PC-9 (cell line): ENCODE results near the gene FGF11. TPM values are rescaled to one million over a fixed set of nuclear protein-coding genes. Genes with fewer than 3 reads are reported as not detected.
A peak's percentile ranks its signal among the peaks of the same experiment; 100 is the strongest.

Source experiments
- BruUV-seq: library from RNA; stranded (reverse); fragments of 400-500 nt; replicated peaks from 2 replicates; lab custom pipeline; 2021; lab: Mats Ljungman, UMichigan
- CTCF ChIA-PET: fragments of 300-600 bp; sonication (Branson Sonifier 250); formaldehyde crosslinking; loops from one replicate; lab custom pipeline; 2022; ENCODE audit warnings: antibody characterized with exemption; lab: Charles Lee
- POLR2A ChIA-PET: fragments of 300-600 bp; sonication (Branson Sonifier 250); formaldehyde crosslinking; loops from one replicate; lab custom pipeline; 2022; ENCODE audit warnings: antibody characterized with exemption; ENCODE audit not compliant: unreplicated experiment; lab: Charles Lee
- DNase-seq, 2 experiments: peaks; one replicate each; pipeline versions ENCODE4 v3.0.0 to v3.0.0-alpha.2; 2015 to 2022; ENCODE audit warnings: mixed read lengths in 1 of 2
- H2AFZ ChIP-seq: fragments of 200-600 bp; sonication (generic); 2 replicates; pipeline ENCODE4 v1.8.1; 2017; ENCODE audit warnings: antibody characterized with exemption
- H3F3A ChIP-seq: fragments of 200-600 bp; sonication (generic); 2 replicates; pipeline ENCODE4 v1.8.1; 2017; ENCODE audit warnings: antibody characterized with exemption, mild to moderate bottlenecking, low read depth; ENCODE audit not compliant: insufficient read depth
- H3K27ac ChIP-seq: fragments of 200-600 bp; sonication (generic); 2 replicates; pipeline ENCODE4 v1.6.1; 2016; ENCODE audit warnings: mixed run types
- H3K27me3 ChIP-seq: fragments of 200-600 bp; sonication (generic); 2 replicates; pipeline ENCODE4 v1.6.1; 2016; ENCODE audit warnings: low read depth, mixed run types; ENCODE audit not compliant: insufficient read depth
- H3K36me3 ChIP-seq: fragments of 200-600 bp; sonication (generic); 2 replicates; pipeline ENCODE4 v1.6.1; 2016; ENCODE audit warnings: low read depth, mixed run types
- H3K4me1 ChIP-seq: fragments of 200-600 bp; sonication (generic); replicated peaks from 2 replicates; pipeline ENCODE4 v1.6.1; 2016; ENCODE audit warnings: mixed run types; ENCODE audit not compliant: insufficient read depth
- H3K4me2 ChIP-seq: fragments of 200-600 bp; sonication (generic); 2 replicates; pipeline ENCODE4 v1.6.1; 2017; ENCODE audit warnings: mixed run types
- H3K4me3 ChIP-seq: fragments of 200-600 bp; sonication (generic); 2 replicates; pipeline ENCODE4 v1.6.1; 2016; ENCODE audit warnings: mixed run types
- H3K79me2 ChIP-seq: fragments of 200-600 bp; sonication (generic); 2 replicates; pipeline ENCODE4 v1.6.1; 2017; ENCODE audit warnings: low read depth, mixed run types
- H3K9me2 ChIP-seq: fragments of 200-600 bp; sonication (generic); 2 replicates; pipeline ENCODE4 v1.8.1; 2017; ENCODE audit warnings: mild to moderate bottlenecking; ENCODE audit not compliant: insufficient read depth
- H3K9me3 ChIP-seq: fragments of 200-600 bp; sonication (generic); 2 replicates; pipeline ENCODE4 v1.8.1; 2016; ENCODE audit warnings: low read depth; ENCODE audit not compliant: insufficient read depth
- H4K20me1 ChIP-seq: fragments of 200-600 bp; sonication (generic); 2 replicates; pipeline ENCODE4 v1.8.1; 2017; ENCODE audit not compliant: insufficient read depth
- CTCF ChIP-seq: fragments of 200-600 bp; sonication (generic); conservative IDR thresholded peaks from 2 replicates; pipeline ENCODE4 v1.6.1; 2017; ENCODE audit warnings: mixed run types, antibody characterized with exemption, mild to moderate bottlenecking, moderate library complexity
- EZH2 ChIP-seq: fragments of 200-600 bp; sonication (generic); IDR thresholded peaks from 2 replicates; pipeline ENCODE4 v1.8.0; 2017; ENCODE audit warnings: antibody characterized with exemption, low read depth
- intact Hi-C: fragments of 100-400 bp; cut with micrococcal nuclease; formaldehyde crosslinking; loops from one replicate; pipeline ENCODE4 v1.10.0; 2022; ENCODE audit not compliant: unreplicated experiment
- total RNA-seq: library from RNA; stranded (reverse); gene quantifications from 2 replicates; pipeline ENCODE4 v1.2.3, GENCODE V29; 2021

The FGF11 gene
- total RNA-seq, 1 experiment from 2014 or later: 23.2 TPM

- intact Hi-C loops: no loop called here
- 0 out of 2 replicates have a peak, but pooled peaks cover 5% of the 10 kb centered on the region for H3K79me2 ChIP-seq
Observed at GRCh38 chr17:7407082-7407481, 32.2 kb upstream of the FGF11 start.

GRCh38 chr17:7407485-7408251 lies 31.6 kb upstream of the FGF11 start, which contains the start of gene NLGN2:
NLGN2 (plus strand) TSS chr17:7407845; CDS start chr17:7408256, 411 bp downstream.
- H3K9me3 ChIP-seq: no peaks in the 10 kb centered on the region
- CTCF ChIA-PET: no interaction called here
- intact Hi-C loops: no loop called here
- no peaks in the 10 kb centered on the region for H4K20me1 ChIP-seq
- H3K27ac ChIP-seq: no peak within 1 kb of the TSS
- TF ChIP-seq EZH2: no peak
- no peak for TF ChIP-seq CTCF
- no peaks in the 10 kb centered on the region for H3K36me3 ChIP-seq
- no peak for DNase-seq
- no peak within 1 kb of the TSS for H3K4me2 ChIP-seq
- no peak within 1 kb of the TSS for H2AFZ ChIP-seq
- H3K4me3 ChIP-seq: no peak within 1 kb of the TSS
- no peaks in the 10 kb centered on the region for H3K9me2 ChIP-seq
- BruUV-seq: no TSS peak
- no peaks in the 10 kb centered on the region for H3K27me3 ChIP-seq
- no peaks in the 10 kb centered on the region for H3F3A ChIP-seq
- POLR2A ChIA-PET: no interaction called here
- H3K79me2 ChIP-seq: 0 out of 2 replicates have a peak, but pooled peaks cover 4% of the 10 kb centered on the region
- H3K4me1 ChIP-seq: peaks cover 4% of the 10 kb centered on the region

More at GRCh38 chr17:7407082-7407481, 32.2 kb upstream of the FGF11 start:
- no peak for DNase-seq
- ChIA-PET POLR2A (no interaction called here), CTCF (no interaction called here)
- no peaks in the 10 kb centered on the region for H3K27me3 ChIP-seq
- no peak overlapping the region for H2AFZ ChIP-seq
- TSS peak; percentile 19 for BruUV-seq
- H3K27ac ChIP-seq: no peak overlapping the region
- H3K4me3 ChIP-seq: no peak overlapping the region
- H3K9me3 ChIP-seq: no peaks in the 10 kb centered on the region
- no peaks in the 10 kb centered on the region for H3F3A ChIP-seq
- H3K4me2 ChIP-seq: no peak overlapping the region
- H3K9me2 ChIP-seq: no peaks in the 10 kb centered on the region
- H3K4me1 ChIP-seq: peaks cover 6% of the 10 kb centered on the region
- H3K36me3 ChIP-seq: no peaks in the 10 kb centered on the region
- TF ChIP-seq EZH2 (no peak), CTCF (no peak)
- H4K20me1 ChIP-seq: no peaks in the 10 kb centered on the region

GRCh38 chr17:7408252-7408727 lies 31.0 kb upstream of the FGF11 start:
- no peak overlapping the region for H2AFZ ChIP-seq
- no peak overlapping the region for H3K4me2 ChIP-seq
- TF ChIP-seq CTCF: no peak
- no peak for TF ChIP-seq EZH2
- intact Hi-C loops: no loop called here
- ChIA-PET CTCF (no interaction called here), POLR2A (no interaction called here)
- no peaks in the 10 kb centered on the region for H3F3A ChIP-seq
- H3K4me1 ChIP-seq: no peaks in the 10 kb centered on the region; the same call in 1 of the 2 replicates
- no peaks in the 10 kb centered on the region for H3K36me3 ChIP-seq
- H3K27ac ChIP-seq: no peak overlapping the region
- no peaks in the 10 kb centered on the region for H3K27me3 ChIP-seq
- no peaks in the 10 kb centered on the region for H3K9me3 ChIP-seq
- BruUV-seq: no TSS peak
- no peaks in the 10 kb centered on the region for H4K20me1 ChIP-seq
- H3K4me3 ChIP-seq: no peak overlapping the region
- no peaks in the 10 kb centered on the region for H3K9me2 ChIP-seq
- H3K79me2 ChIP-seq: no peaks in the 10 kb centered on the region
- DNase-seq: no peak
